KOPT-K1 (cell line): ENCODE data around the gene BARD1.
A peak's percentile ranks its signal among the peaks of the same experiment; 100 is the strongest.

Experiments used
- H3K27ac ChIP-seq: fragments of 200-600 bp; sonication (generic); 2 replicates; pipeline ENCODE4 v1.5.1; 2016; ENCODE audit warnings: antibody characterized with exemption, mild to moderate bottlenecking, low read depth, low read length; ENCODE audit not compliant: poor library complexity, severe bottlenecking
- H3K36me3 ChIP-seq: fragments of 200-600 bp; sonication (generic); 2 replicates; pipeline ENCODE4 v1.5.1; 2017; ENCODE audit warnings: antibody characterized with exemption, mild to moderate bottlenecking, low read length, moderate library complexity; ENCODE audit not compliant: insufficient read depth
- H3K9me3 ChIP-seq: fragments of 200-600 bp; sonication (generic); 2 replicates; pipeline ENCODE4 v1.5.1; 2017; ENCODE audit warnings: antibody characterized with exemption, low read length, mild to moderate bottlenecking; ENCODE audit not compliant: insufficient read depth, poor library complexity, severe bottlenecking

The BARD1 gene

GRCh38 chr2:214808981-214809750 lies at the start of gene BARD1:
Gene BARD1 (minus strand): TSS chr2:214809683. CDS start chr2:214809569, 114 bp downstream.
- Histone ChIP-seq H3K36me3 (peaks cover 23% of the 10 kb centered on the region), H3K27ac (peak within 1 kb of the TSS; percentile 99), H3K9me3 (no peaks in the 10 kb centered on the region)

- Histone ChIP-seq H3K36me3 (no peaks in the 10 kb centered on the region), H3K27ac (no peak overlapping the region), H3K9me3 (no peaks in the 10 kb centered on the region)
Measured at GRCh38 chr2:214856137-214856536, 46.7 kb upstream of the BARD1 start.

GRCh38 chr2:214853906-214854305 lies 44.4 kb upstream of the BARD1 start:
- H3K36me3 ChIP-seq, result no peaks in the 10 kb centered on the region
- H3K27ac ChIP-seq, result no peak overlapping the region
- H3K9me3 ChIP-seq, result no peaks in the 10 kb centered on the region

GRCh38 chr2:214843823-214844222 lies 34.3 kb upstream of the BARD1 start:
- Histone ChIP-seq H3K27ac (no peak overlapping the region), H3K36me3 (no peaks in the 10 kb centered on the region; the same call in 1 of the 2 replicates), H3K9me3 (peaks cover 23% of the 10 kb centered on the region)

- Histone ChIP-seq H3K36me3 (no peaks in the 10 kb centered on the region; the same call in 1 of the 2 replicates), H3K9me3 (peaks cover 23% of the 10 kb centered on the region), H3K27ac (no peak overlapping the region)
Measured at GRCh38 chr2:214839464-214839863, 30.0 kb upstream of the BARD1 start.

- Histone ChIP-seq H3K27ac (no peak overlapping the region), H3K36me3 (no peaks in the 10 kb centered on the region; the same call in 1 of the 2 replicates), H3K9me3 (peaks cover 23% of the 10 kb centered on the region)
Measured at GRCh38 chr2:214837466-214837865, 28.0 kb upstream of the BARD1 start.

GRCh38 chr2:214836568-214836967 lies 27.1 kb upstream of the BARD1 start:
- Histone ChIP-seq H3K36me3 (no peaks in the 10 kb centered on the region), H3K9me3 (peaks cover 19% of the 10 kb centered on the region), H3K27ac (no peak overlapping the region)

- Histone ChIP-seq H3K27ac (no peak overlapping the region), H3K9me3 (no peaks in the 10 kb centered on the region), H3K36me3 (no peaks in the 10 kb centered on the region)
Measured at GRCh38 chr2:214830794-214831346, 21.4 kb upstream of the BARD1 start.

- Histone ChIP-seq H3K27ac (no peak overlapping the region), H3K9me3 (no peaks in the 10 kb centered on the region), H3K36me3 (no peaks in the 10 kb centered on the region)
Measured at GRCh38 chr2:214816008-214816533, 6.6 kb upstream of the BARD1 start.

GRCh38 chr2:214810671-214811070 lies 1.2 kb upstream of the BARD1 start:
- Histone ChIP-seq H3K36me3 (peaks cover 9% of the 10 kb centered on the region), H3K9me3 (no peaks in the 10 kb centered on the region), H3K27ac (peak overlapping the region; percentile 99)

- Histone ChIP-seq H3K9me3 (no peaks in the 10 kb centered on the region), H3K27ac (peak overlapping the region; percentile 99), H3K36me3 (peaks cover 15% of the 10 kb centered on the region)
Measured at GRCh38 chr2:214809751-214810564, 475 bp upstream of the BARD1 start.

GRCh38 chr2:214807653-214808052 lies 1.8 kb downstream of the BARD1 start:
- H3K36me3 ChIP-seq, result peaks cover 35% of the 10 kb centered on the region
- peak overlapping the region; percentile 99 for H3K27ac ChIP-seq
- H3K9me3 ChIP-seq, result no peaks in the 10 kb centered on the region

- H3K27ac ChIP-seq, result no peak overlapping the region
- peaks cover 77% of the 10 kb centered on the region for H3K36me3 ChIP-seq
- H3K9me3 ChIP-seq, result no peaks in the 10 kb centered on the region
Measured at GRCh38 chr2:214801768-214802397, 7.6 kb downstream of the BARD1 start.

GRCh38 chr2:214801068-214801467 lies 8.4 kb downstream of the BARD1 start:
- Histone ChIP-seq H3K9me3 (no peaks in the 10 kb centered on the region), H3K27ac (no peak overlapping the region), H3K36me3 (peaks cover 79% of the 10 kb centered on the region)

GRCh38 chr2:214800180-214800579 lies 9.3 kb downstream of the BARD1 start:
- H3K27ac ChIP-seq, result no peak overlapping the region
- peaks cover 82% of the 10 kb centered on the region for H3K36me3 ChIP-seq
- H3K9me3 ChIP-seq, result no peaks in the 10 kb centered on the region
